A549 (cell line): Measurements from ENCODE around the gene GNG7. TPM values are rescaled to one million over a fixed set of nuclear protein-coding genes. Genes with fewer than 3 reads are reported as not detected.

Experiments used
- ATAC-seq, 2 experiments: fragments of 200-7000 bp in 1 of 2; fragments of >200 bp in 1 of 2; cut with Nextera tagmentation in 1 of 2; cut with Tn5 transposase in 1 of 2; 3 replicates each; pipeline versions ENCODE4 v1.8.0 to v1.9.1; 2018 to 2020; ENCODE audit warnings: mild to moderate bottlenecking in 1 of 2, moderate library complexity in 1 of 2
- CTCF ChIA-PET: fragments of 300-600 bp; sonication (Branson Sonifier 250); formaldehyde crosslinking; extraction: SDS; loops from one replicate; lab custom pipeline; 2021; ENCODE audit warnings: antibody characterized with exemption, inconsistent platforms; lab: Yijun Ruan, JAX
- POLR2A ChIA-PET: fragments of 350-600 bp; formaldehyde crosslinking; extraction: SDS; loops from one replicate; lab custom pipeline; 2021; ENCODE audit warnings: antibody characterized with exemption, inconsistent platforms; lab: Yijun Ruan, JAX
- DNase-seq, 2 experiments: peaks; one replicate each; pipeline versions ENCODE4 v3.0.0 to v3.0.0-alpha.2; 2011 to 2016; ENCODE audit warnings: low read depth in 1 of 2, low spot score in 1 of 2
- FAIRE-seq: peaks from 2 replicates; lab custom pipeline; 2011; peaks lifted over from hg19 to GRCh38; lab: Jason Lieb, UNC
- H3K27ac ChIP-seq, 2 experiments: fragments of >200 bp; sonication (Bioruptor Twin); formaldehyde crosslinking; 3 replicates each; pipeline ENCODE4 v1.5.1; 2016 to 2017
- H3K4me1 ChIP-seq: fragments of >200 bp; sonication (Bioruptor Twin); formaldehyde crosslinking; 3 replicates; pipeline ENCODE4 v1.6.1; 2016
- H3K4me2 ChIP-seq: fragments of >200 bp; sonication (Bioruptor Twin); formaldehyde crosslinking; 3 replicates; pipeline ENCODE4 v1.6.1; 2016
- H3K4me3 ChIP-seq: fragments of >200 bp; sonication (Bioruptor Twin); formaldehyde crosslinking; 3 replicates; pipeline ENCODE4 v1.5.1; 2016
- H3K9me3 ChIP-seq: fragments of >200 bp; sonication (Bioruptor Twin); formaldehyde crosslinking; 3 replicates; pipeline ENCODE4 v1.6.1; 2016
- CBX8 ChIP-seq: fragments of 200-600 bp; sonication (generic); IDR thresholded peaks from 2 replicates; pipeline ENCODE4 v1.6.1; 2016
- CHD2 ChIP-seq: fragments of 150-350 bp; IDR thresholded peaks from 2 replicates; pipeline ENCODE4 v1.6.1; 2014; ENCODE audit warnings: low read length; ENCODE audit not compliant: partially characterized antibody
- CTCF ChIP-seq: fragments of >200 bp; sonication (Bioruptor Twin); formaldehyde crosslinking; IDR thresholded peaks from 3 replicates; pipeline ENCODE4 v1.5.1; 2016
- E2F6 ChIP-seq: IDR thresholded peaks from 2 replicates; pipeline ENCODE4 v1.6.1; 2012; ENCODE audit warnings: low read depth, borderline replicate concordance
- EHF ChIP-seq: fragments of 250-450 bp; sonication (Bioruptor Pico); IDR thresholded peaks from 2 replicates; pipeline ENCODE4 v1.5.0; 2020; ENCODE audit warnings: mild to moderate bottlenecking
- EP300 ChIP-seq, 2 experiments: fragments of >200 bp; sonication (Bioruptor Twin); formaldehyde crosslinking; IDR thresholded peaks; 2 replicates in 1 of 2; 3 replicates in 1 of 2; pipeline ENCODE4 v1.6.1; 2016 to 2017
- ESRRA ChIP-seq: fragments of 150-350 bp; IDR thresholded peaks from 2 replicates; pipeline ENCODE4 v1.6.1; 2014; ENCODE audit warnings: mild to moderate bottlenecking, low read length, borderline replicate concordance
- FOSL2 ChIP-seq, 2 experiments: fragments of 450-650 bp in 1 of 2; fragments of >200 bp in 1 of 2; sonication (Bioruptor Twin) in 1 of 2; formaldehyde crosslinking; IDR thresholded peaks; 2 replicates each; pipeline versions ENCODE4 v1.5.0 to v1.6.1; 2016 to 2020; ENCODE audit warnings: mild to moderate bottlenecking in 1 of 2, moderate library complexity in 1 of 2
- HEYL ChIP-seq: fragments of 250-450 bp; sonication (Bioruptor Pico); IDR thresholded peaks from 2 replicates; pipeline ENCODE4 v1.8.0; 2021; ENCODE audit warnings: mild to moderate bottlenecking, moderate library complexity
- HMGXB4 ChIP-seq: fragments of 250-450 bp; sonication (Bioruptor Pico); IDR thresholded peaks from 2 replicates; pipeline ENCODE4 v1.5.0; 2021; ENCODE audit warnings: mild to moderate bottlenecking, moderate library complexity, borderline replicate concordance
- HOXB5 ChIP-seq: fragments of 250-450 bp; sonication (Bioruptor Pico); IDR thresholded peaks from 2 replicates; pipeline ENCODE4 v1.5.0; 2020; ENCODE audit warnings: mild to moderate bottlenecking, moderate library complexity
- JUNB ChIP-seq: fragments of >200 bp; sonication (Bioruptor Twin); formaldehyde crosslinking; IDR thresholded peaks from 2 replicates; pipeline ENCODE4 v1.6.1; 2016
- KDM1A ChIP-seq: fragments of 200-600 bp; sonication (generic); IDR thresholded peaks from 2 replicates; pipeline ENCODE4 v1.6.1; 2016; ENCODE audit warnings: low read depth, mild to moderate bottlenecking
- MAFK ChIP-seq: fragments of 450-650 bp; IDR thresholded peaks from 2 replicates; pipeline ENCODE4 v1.6.1; 2014; ENCODE audit not compliant: partially characterized antibody
- NPAS2 ChIP-seq: fragments of 250-450 bp; sonication (Bioruptor Pico); IDR thresholded peaks from 2 replicates; pipeline ENCODE4 v1.8.0; 2022; ENCODE audit warnings: mild to moderate bottlenecking, moderate library complexity, borderline replicate concordance
- NR3C1 ChIP-seq: fragments of >200 bp; sonication (Bioruptor Twin); formaldehyde crosslinking; IDR thresholded peaks from 3 replicates; pipeline ENCODE4 v1.6.1; 2017
- POLR2A ChIP-seq: IDR thresholded peaks from 2 replicates; pipeline ENCODE4 v1.6.1; 2012; ENCODE audit warnings: mild to moderate bottlenecking, low read length
- POLR2AphosphoS2 ChIP-seq: conservative IDR thresholded peaks from 2 replicates; pipeline ENCODE4 v1.6.1; 2012; ENCODE audit warnings: low read length, improper control_type of control experiment, inconsistent platforms
- RAD21 ChIP-seq, 2 experiments: fragments of >200 bp in 1 of 2; sonication (Bioruptor Twin) in 1 of 2; formaldehyde crosslinking in 1 of 2; IDR thresholded peaks in 1 of 2; conservative IDR thresholded peaks in 1 of 2; 2 replicates in 1 of 2; 3 replicates in 1 of 2; pipeline ENCODE4 v1.6.1; 2012 to 2018; ENCODE audit warnings: inconsistent platforms in 1 of 2
- SMC3 ChIP-seq: fragments of >200 bp; sonication (Bioruptor Twin); formaldehyde crosslinking; IDR thresholded peaks from 3 replicates; pipeline ENCODE4 v1.6.1; 2018; ENCODE audit warnings: inconsistent platforms
- SREBF2 ChIP-seq: fragments of 450-650 bp; IDR thresholded peaks from 2 replicates; pipeline ENCODE4 v1.6.1; 2014; ENCODE audit warnings: mild to moderate bottlenecking, moderate library complexity
- TFCP2L1 ChIP-seq: fragments of 250-450 bp; sonication (Bioruptor Pico); IDR thresholded peaks from 2 replicates; pipeline ENCODE4 v1.5.0; 2021; ENCODE audit warnings: mild to moderate bottlenecking
- ZNF302 ChIP-seq: fragments of 250-450 bp; sonication (Bioruptor Pico); IDR thresholded peaks from 2 replicates; pipeline ENCODE4 v1.9.0; 2021; ENCODE audit warnings: inconsistent platforms, mild to moderate bottlenecking, moderate library complexity
- WGBS: methylation state at CpG from one replicate; pipeline ENCODE4 v1.1.6; 2017; ENCODE audit errors: missing lambda C conversion rate; 5-methylcytosine and 5-hydroxymethylcytosine counted together
- polyA plus RNA-seq, 4 experiments: library from polyadenylated mRNA; depleted of rRNA in 3 of 4; stranded (reverse); fragments of >200 nt; fragmentation: RNase III in 1 of 4; extraction: RNeasy Plus Mini Kit Qiagen cat#74134 plus additional on column Dnase treatment in 1 of 4; gene quantifications; 2 replicates in 3 of 4; 3 replicates in 1 of 4; pipeline ENCODE4 v1.2.3, GENCODE V29; 2011 to 2017

The GNG7 gene
- polyA plus RNA-seq, 2 of the 4 experiments (the other 2 are of a cell fraction), result 0.06 to 0.08 TPM

- H3K4me1 ChIP-seq, result peaks cover 16% of the 10 kb centered on the region
- peak overlapping the region; percentile 44 to 52; a peak in 4 of 6 replicates for H3K27ac ChIP-seq
- peak overlapping the region; percentile 24; the same call in 2 of the 3 replicates for H3K4me2 ChIP-seq
- ATAC-seq (peak; percentile 50 to 63; a peak in 4 of 6 replicates), DNase-seq (peak in 1 of 2 experiments; percentile 41)
- TF ChIP-seq HMGXB4 (CRISPR knock-in tag) (no peak), ZNF302 (no peak), HEYL (CRISPR knock-in tag) (no peak), SMC3 (peak; percentile 52), NPAS2 (CRISPR knock-in tag) (no peak), CTCF (peak; percentile 70), FOSL2 (IDR thresholded peaks at IDR 0.05) (no peak), FOSL2 (CRISPR knock-in tag; IDR thresholded peaks at IDR 0.05) (no peak), RAD21 (conservative IDR thresholded peaks at IDR 0.05 in 1 of 2, IDR thresholded peaks at IDR 0.05 in 1 of 2) (peak; percentile 67 to 73), MAFK (no peak), CBX8 (no peak), EP300 (IDR thresholded peaks at IDR 0.05) (no peak), KDM1A (no peak), E2F6 (no peak), TFCP2L1 (CRISPR knock-in tag) (no peak)
- TF ChIP-seq, all 56 proteins: peak for 3
- 31% methylated on average over 19 of the region's 28 CpGs for whole genome bisulfite sequencing
- ChIA-PET CTCF (interaction anchor here (0.6 to 9.1 kb wide), 29 partner anchors 9 to 375 kb away, joined by 3 to 156 read pairs (median 4); partner anchors contain the start of gene GADD45B), POLR2A (interaction anchor here (1.2 kb wide), 1 partner anchor 137 kb away, joined by 15 read pairs; the partner anchor contains the start of gene GADD45B)
- FAIRE-seq, result no peak
- 0 out of 3 replicates have a peak, but pooled peaks cover 3% of the 10 kb centered on the region for H3K9me3 ChIP-seq
- H3K4me3 ChIP-seq, result no peak overlapping the region
Observed at GRCh38 chr19:2613507-2614295, 88.8 kb downstream of the GNG7 start.

- Histone ChIP-seq H3K4me1 (peaks cover 15% of the 10 kb centered on the region; the same call in 2 of the 3 replicates), H3K4me3 (no peak overlapping the region), H3K4me2 (no peak overlapping the region), H3K27ac (peak overlapping the region; percentile 44 to 98; a peak in 3 of 6 replicates), H3K9me3 (0 out of 3 replicates have a peak, but pooled peaks cover 3% of the 10 kb centered on the region)
- ATAC-seq (no peak), FAIRE-seq (no peak), DNase-seq (no peak)
- TF ChIP-seq SREBF2 (no peak), NPAS2 (CRISPR knock-in tag) (no peak), HEYL (CRISPR knock-in tag) (no peak), POLR2AphosphoS2 (no peak), HOXB5 (no peak), POLR2A (no peak), JUNB (no peak), EHF (CRISPR knock-in tag) (no peak), CHD2 (no peak), CBX8 (no peak), ESRRA (no peak), NR3C1 (no peak)
- ChIA-PET POLR2A (interaction anchor here (0.6 to 1.4 kb wide), 2 partner anchors 135 to 136 kb away, joined by 6 to 9 read pairs; partner anchors contain the start of gene GADD45B), CTCF (interaction anchor here (0.9 to 9.1 kb wide), 10 partner anchors 12 to 149 kb away, joined by 4 to 156 read pairs (median 8); partner anchors contain the start of gene GADD45B)
- 82% methylated on average over 18 of the region's 18 CpGs for WGBS
Observed at GRCh38 chr19:2612619-2613249, 89.8 kb downstream of the GNG7 start.
